K562 (cell line): Measurements from ENCODE around the gene DENND1A.

Source experiments
- EGR1 ChIP-seq: fragments of 450-650 bp; conservative IDR thresholded peaks from 2 replicates; pipeline ENCODE4 v1.6.1; 2017; ENCODE audit warnings: mild to moderate bottlenecking
- ZKSCAN1 ChIP-seq: fragments of 150-350 bp; IDR thresholded peaks from 2 replicates; pipeline ENCODE4 v1.6.1; 2016; ENCODE audit warnings: low read depth, low read length
- ZNF507 ChIP-seq: conservative IDR thresholded peaks from 2 replicates; pipeline ENCODE4 v1.6.1; 2017; ENCODE audit warnings: missing genetic modification characterization, missing compliant biosample characterization
- TF ChIP-seq, protein P1 (sequence below), 3 experiments: IDR thresholded peaks in 2 of 3; conservative IDR thresholded peaks in 1 of 3; 2 replicates each; pipeline ENCODE4 v1.5.1; 2011 to 2012; ENCODE audit warnings: low read length in 3 of 3, mild to moderate bottlenecking in 3 of 3, control low read depth in 2 of 3, improper control_type of control experiment in 1 of 3, inconsistent platforms in 1 of 3, low read depth in 1 of 3, mixed read lengths in 1 of 3, moderate library complexity in 1 of 3; ENCODE audit not compliant: insufficient read depth in 2 of 3

GRCh38 chr9:123832176-123832575 lies 97.8 kb downstream of the DENND1A start:
- TF ChIP-seq, protein P1, sequence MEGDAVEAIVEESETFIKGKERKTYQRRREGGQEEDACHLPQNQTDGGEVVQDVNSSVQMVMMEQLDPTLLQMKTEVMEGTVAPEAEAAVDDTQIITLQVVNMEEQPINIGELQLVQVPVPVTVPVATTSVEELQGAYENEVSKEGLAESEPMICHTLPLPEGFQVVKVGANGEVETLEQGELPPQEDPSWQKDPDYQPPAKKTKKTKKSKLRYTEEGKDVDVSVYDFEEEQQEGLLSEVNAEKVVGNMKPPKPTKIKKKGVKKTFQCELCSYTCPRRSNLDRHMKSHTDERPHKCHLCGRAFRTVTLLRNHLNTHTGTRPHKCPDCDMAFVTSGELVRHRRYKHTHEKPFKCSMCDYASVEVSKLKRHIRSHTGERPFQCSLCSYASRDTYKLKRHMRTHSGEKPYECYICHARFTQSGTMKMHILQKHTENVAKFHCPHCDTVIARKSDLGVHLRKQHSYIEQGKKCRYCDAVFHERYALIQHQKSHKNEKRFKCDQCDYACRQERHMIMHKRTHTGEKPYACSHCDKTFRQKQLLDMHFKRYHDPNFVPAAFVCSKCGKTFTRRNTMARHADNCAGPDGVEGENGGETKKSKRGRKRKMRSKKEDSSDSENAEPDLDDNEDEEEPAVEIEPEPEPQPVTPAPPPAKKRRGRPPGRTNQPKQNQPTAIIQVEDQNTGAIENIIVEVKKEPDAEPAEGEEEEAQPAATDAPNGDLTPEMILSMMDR (IDR thresholded peaks at IDR 0.05 in 2 of 3, conservative IDR thresholded peaks at IDR 0.05 in 1 of 3; ENCODE audit: insufficient read depth in 2 of 3, low read depth in 1 of 3, low read length in 3 of 3): no peak
- no peak for TF ChIP-seq ZNF507 (tag)
- no peak for TF ChIP-seq EGR1
- TF ChIP-seq ZKSCAN1: no peak
